Muscle layer of colon (tissue), 2 donors: Measurements from ENCODE around the gene NUAK2.

Experiments used
- H3K27ac ChIP-seq: one replicate; pipeline ENCODE4 v1.7.0; 2013; ENCODE audit warnings: low read depth, mild to moderate bottlenecking, low read length, moderate library complexity
- H3K27me3 ChIP-seq, 2 donors: one replicate each; pipeline ENCODE4 v1.7.0; 2013; ENCODE audit warnings: low read length in 2 of 2, mild to moderate bottlenecking in 2 of 2; ENCODE audit not compliant: insufficient read depth in 2 of 2, control insufficient read depth in 1 of 2
- H3K36me3 ChIP-seq: one replicate; pipeline ENCODE4 v1.7.0; 2013; ENCODE audit warnings: mild to moderate bottlenecking, low read length; ENCODE audit not compliant: insufficient read depth
- H3K4me1 ChIP-seq: one replicate; pipeline ENCODE4 v1.7.0; 2013; ENCODE audit warnings: mild to moderate bottlenecking, low read length; ENCODE audit not compliant: insufficient read depth
- H3K4me3 ChIP-seq, 2 donors: one replicate each; pipeline ENCODE4 v1.7.0; 2013; ENCODE audit warnings: low read length in 2 of 2, low read depth in 1 of 2, mild to moderate bottlenecking in 1 of 2, moderate library complexity in 1 of 2
- H3K9ac ChIP-seq: one replicate; pipeline ENCODE4 v1.7.0; 2013; ENCODE audit warnings: low read length
- H3K9me3 ChIP-seq: one replicate; pipeline ENCODE4 v1.7.0; 2013; ENCODE audit warnings: mild to moderate bottlenecking, low read length
- donor health status: abdominal sarcoma.
- donor health status: Adenocarcinoma of cecum.

NUAK2 gene

GRCh38 chr1:205274041-205274691, 47.4 kb downstream of the NUAK2 start:
- H3K4me3 ChIP-seq = no peak overlapping the region
- no peak overlapping the region for H3K9ac ChIP-seq
- H3K4me1 ChIP-seq = no peaks in the 10 kb centered on the region
- no peaks in the 10 kb centered on the region for H3K27me3 ChIP-seq
- H3K36me3 ChIP-seq = no peaks in the 10 kb centered on the region
- H3K27ac ChIP-seq = no peak overlapping the region
- H3K9me3 ChIP-seq = no peaks in the 10 kb centered on the region

GRCh38 chr1:205273551-205273982, 48.0 kb downstream of the NUAK2 start:
- no peak overlapping the region for H3K27ac ChIP-seq
- no peak overlapping the region for H3K4me3 ChIP-seq
- H3K9ac ChIP-seq = no peak overlapping the region
- H3K9me3 ChIP-seq = no peaks in the 10 kb centered on the region
- no peaks in the 10 kb centered on the region for H3K27me3 ChIP-seq
- no peaks in the 10 kb centered on the region for H3K4me1 ChIP-seq
- H3K36me3 ChIP-seq = no peaks in the 10 kb centered on the region

GRCh38 chr1:205272536-205272935, 49.0 kb downstream of the NUAK2 start:
- Histone ChIP-seq H3K9ac (no peak overlapping the region), H3K27ac (no peak overlapping the region), H3K36me3 (no peaks in the 10 kb centered on the region), H3K27me3 (no peaks in the 10 kb centered on the region), H3K4me1 (no peaks in the 10 kb centered on the region), H3K9me3 (no peaks in the 10 kb centered on the region), H3K4me3 (no peak overlapping the region)

- H3K36me3 ChIP-seq = no peaks in the 10 kb centered on the region
- no peak overlapping the region for H3K9ac ChIP-seq
- no peak overlapping the region for H3K27ac ChIP-seq
- no peaks in the 10 kb centered on the region for H3K27me3 ChIP-seq
- no peaks in the 10 kb centered on the region for H3K4me1 ChIP-seq
- H3K9me3 ChIP-seq = no peaks in the 10 kb centered on the region
- H3K4me3 ChIP-seq = no peak overlapping the region
Observed at GRCh38 chr1:205271745-205272144, 49.8 kb downstream of the NUAK2 start.

GRCh38 chr1:205271277-205271676, 50.3 kb downstream of the NUAK2 start:
- Histone ChIP-seq H3K27ac (no peak overlapping the region), H3K9ac (no peak overlapping the region), H3K27me3 (no peaks in the 10 kb centered on the region), H3K9me3 (no peaks in the 10 kb centered on the region), H3K36me3 (no peaks in the 10 kb centered on the region), H3K4me3 (no peak overlapping the region), H3K4me1 (no peaks in the 10 kb centered on the region)

- Histone ChIP-seq H3K27ac (no peak overlapping the region), H3K9me3 (no peaks in the 10 kb centered on the region), H3K27me3 (no peaks in the 10 kb centered on the region), H3K4me1 (no peaks in the 10 kb centered on the region), H3K36me3 (no peaks in the 10 kb centered on the region), H3K9ac (no peak overlapping the region), H3K4me3 (no peak overlapping the region)
Observed at GRCh38 chr1:205270764-205271163, 50.8 kb downstream of the NUAK2 start.

- Histone ChIP-seq H3K27me3 (no peaks in the 10 kb centered on the region), H3K36me3 (no peaks in the 10 kb centered on the region), H3K4me1 (no peaks in the 10 kb centered on the region), H3K27ac (no peak overlapping the region), H3K9ac (no peak overlapping the region), H3K9me3 (no peaks in the 10 kb centered on the region), H3K4me3 (no peak overlapping the region)
Observed at GRCh38 chr1:205270271-205270670, 51.3 kb downstream of the NUAK2 start.

- H3K36me3 ChIP-seq = no peaks in the 10 kb centered on the region
- no peak overlapping the region for H3K27ac ChIP-seq
- H3K27me3 ChIP-seq = no peaks in the 10 kb centered on the region
- no peaks in the 10 kb centered on the region for H3K9me3 ChIP-seq
- no peak overlapping the region for H3K9ac ChIP-seq
- H3K4me1 ChIP-seq = no peaks in the 10 kb centered on the region
- no peak overlapping the region for H3K4me3 ChIP-seq
Observed at GRCh38 chr1:205269711-205270110, 51.8 kb downstream of the NUAK2 start.

- Histone ChIP-seq H3K27ac (no peak overlapping the region), H3K27me3 (no peaks in the 10 kb centered on the region), H3K4me1 (no peaks in the 10 kb centered on the region), H3K9ac (no peak overlapping the region), H3K4me3 (no peak overlapping the region), H3K36me3 (no peaks in the 10 kb centered on the region), H3K9me3 (no peaks in the 10 kb centered on the region)
Observed at GRCh38 chr1:205268846-205269680, 52.5 kb downstream of the NUAK2 start.

GRCh38 chr1:205267306-205267902, 54.1 kb downstream of the NUAK2 start:
- H3K27ac ChIP-seq = no peak overlapping the region

GRCh38 chr1:205266611-205267305, 54.8 kb downstream of the NUAK2 start:
- Histone ChIP-seq H3K27ac (no peak overlapping the region), H3K9ac (no peak overlapping the region)

More at GRCh38 chr1:205267306-205267902, 54.1 kb downstream of the NUAK2 start:
- Histone ChIP-seq H3K36me3 (no peaks in the 10 kb centered on the region), H3K4me3 (no peak overlapping the region), H3K9me3 (no peaks in the 10 kb centered on the region), H3K9ac (no peak overlapping the region), H3K4me1 (no peaks in the 10 kb centered on the region), H3K27me3 (no peaks in the 10 kb centered on the region)

More at GRCh38 chr1:205266611-205267305, 54.8 kb downstream of the NUAK2 start:
- Histone ChIP-seq H3K4me1 (no peaks in the 10 kb centered on the region), H3K36me3 (no peaks in the 10 kb centered on the region), H3K9me3 (no peaks in the 10 kb centered on the region), H3K27me3 (no peaks in the 10 kb centered on the region), H3K4me3 (no peak overlapping the region)
